ENCODE results near the gene GNG7.

The GNG7 gene

GRCh38 chr19:2700660-2701360 lies 1.7 kb downstream of the GNG7 start:
- no peak for ATAC-seq
- no peak for TF ChIP-seq CSDC2 (CRISPR knock-in tag; IDR thresholded peaks at IDR 0.05)
- TF ChIP-seq POU6F1 (CRISPR knock-in tag; IDR thresholded peaks at IDR 0.05; ENCODE audit: borderline replicate concordance, low read depth) = no peak
- TF ChIP-seq GLIS3 (CRISPR knock-in tag; IDR thresholded peaks at IDR 0.05) = no peak
- no peak for TF ChIP-seq CREB5 (CRISPR knock-in tag; IDR thresholded peaks at IDR 0.05; ENCODE audit: low read depth)
- no peak for TF ChIP-seq PATZ1 (CRISPR knock-in tag; IDR thresholded peaks at IDR 0.05; ENCODE audit: borderline replicate concordance)
- TF ChIP-seq OSR1 (CRISPR knock-in tag; IDR thresholded peaks at IDR 0.05) = no peak
- TF ChIP-seq TSHZ2 (CRISPR knock-in tag; IDR thresholded peaks at IDR 0.05) = no peak
- no peak for TF ChIP-seq ZFP30 (CRISPR knock-in tag; IDR thresholded peaks at IDR 0.05)
- no peak for TF ChIP-seq ZNF8 (CRISPR knock-in tag; IDR thresholded peaks at IDR 0.05)
- TF ChIP-seq PPARA (CRISPR knock-in tag; IDR thresholded peaks at IDR 0.05; ENCODE audit: borderline replicate concordance) = no peak
- no peak for TF ChIP-seq ESRRG (CRISPR knock-in tag; IDR thresholded peaks at IDR 0.05)
- TF ChIP-seq ISL1 (CRISPR knock-in tag; IDR thresholded peaks at IDR 0.05) = no peak
- no peak for TF ChIP-seq TOX (CRISPR knock-in tag; IDR thresholded peaks at IDR 0.05; ENCODE audit: borderline replicate concordance)

- no peak for ATAC-seq
- TF ChIP-seq PATZ1 (CRISPR knock-in tag; IDR thresholded peaks at IDR 0.05; ENCODE audit: borderline replicate concordance) (no peak), SNAI2 (CRISPR knock-in tag; IDR thresholded peaks at IDR 0.05) (no peak), ZNF8 (CRISPR knock-in tag; IDR thresholded peaks at IDR 0.05) (no peak), PPARA (CRISPR knock-in tag; IDR thresholded peaks at IDR 0.05; ENCODE audit: borderline replicate concordance) (no peak), BACH2 (CRISPR knock-in tag; IDR thresholded peaks at IDR 0.05; ENCODE audit: borderline replicate concordance) (no peak), CREB5 (CRISPR knock-in tag; IDR thresholded peaks at IDR 0.05; ENCODE audit: low read depth) (no peak), ZFP3 (CRISPR knock-in tag; IDR thresholded peaks at IDR 0.05) (no peak), ZNF565 (CRISPR knock-in tag; conservative IDR thresholded peaks at IDR 0.05; ENCODE audit: low read depth) (no peak), ISL1 (CRISPR knock-in tag; IDR thresholded peaks at IDR 0.05) (no peak), TCF4 (CRISPR knock-in tag; IDR thresholded peaks at IDR 0.05; ENCODE audit: borderline replicate concordance) (no peak), ZNF70 (CRISPR knock-in tag; IDR thresholded peaks at IDR 0.05) (no peak), TOX (CRISPR knock-in tag; IDR thresholded peaks at IDR 0.05; ENCODE audit: borderline replicate concordance) (no peak), GLIS3 (CRISPR knock-in tag; IDR thresholded peaks at IDR 0.05) (no peak), OSR1 (CRISPR knock-in tag; IDR thresholded peaks at IDR 0.05) (no peak), CSDC2 (CRISPR knock-in tag; IDR thresholded peaks at IDR 0.05) (no peak), TSHZ2 (CRISPR knock-in tag; IDR thresholded peaks at IDR 0.05) (no peak)
Observed at GRCh38 chr19:2699413-2700140, 2.9 kb downstream of the GNG7 start.
